GM12878 (cell line): Measurements from ENCODE around the gene PISD. TPM values are rescaled to one million over a fixed set of nuclear protein-coding genes. Genes with fewer than 3 reads are reported as not detected.

Experiments
- ATAC-seq: fragments of 200-7000 bp; cut with Tn5 transposase; 3 replicates; pipeline ENCODE4 v1.9.1; 2020; ENCODE audit warnings: mild to moderate bottlenecking, moderate library complexity
- BruUV-seq: library from RNA; stranded (reverse); fragments of 400-500 nt; replicated peaks from 2 replicates; lab custom pipeline; 2021; lab: Mats Ljungman, UMichigan
- CTCF ChIA-PET: fragments of 300-600 bp; sonication (Branson Sonifier 250); formaldehyde crosslinking; extraction: SDS; loops from one replicate; lab custom pipeline; 2021; ENCODE audit warnings: inconsistent platforms; lab: Yijun Ruan, JAX
- POLR2A ChIA-PET: fragments of 350-600 bp; formaldehyde crosslinking; extraction: SDS; loops from one replicate; lab custom pipeline; 2021; ENCODE audit warnings: inconsistent platforms; lab: Charles Lee
- RAD21 ChIA-PET: fragments of 300-600 bp; sonication (Branson Sonifier 250); formaldehyde crosslinking; loops from one replicate; lab custom pipeline; 2023; ENCODE audit warnings: antibody characterized with exemption; ENCODE audit not compliant: unreplicated experiment; lab: Charles Lee
- SMC1A ChIA-PET: fragments of 300-600 bp; sonication (Branson Sonifier 250); formaldehyde crosslinking; loops from one replicate; lab custom pipeline; 2023; ENCODE audit not compliant: unreplicated experiment, uncharacterized antibody; lab: Charles Lee
- DNase-seq: peaks from one replicate; pipeline ENCODE4 v3.0.0-alpha.2; 2011; ENCODE audit warnings: low read depth, low spot score
- FAIRE-seq: peaks from 3 replicates; lab custom pipeline; 2011; peaks lifted over from hg19 to GRCh38; lab: Jason Lieb, UNC
- H2AFZ ChIP-seq: 2 replicates; pipeline ENCODE4 v1.6.0; 2011; ENCODE audit warnings: low read depth, low read length, control low read depth; ENCODE audit not compliant: control insufficient read depth
- H3K27ac ChIP-seq: 2 replicates; pipeline ENCODE4 v1.5.1; 2011; ENCODE audit warnings: control low read depth; ENCODE audit not compliant: control insufficient read depth, insufficient read depth
- H3K27me3 ChIP-seq, 2 experiments: replicated peaks in 1 of 2; 2 replicates each; pipeline versions ENCODE4 v1.6.0 to v1.6.1; 2011; ENCODE audit warnings: low read length in 1 of 2; ENCODE audit not compliant: control insufficient read depth in 2 of 2, insufficient read depth in 2 of 2
- H3K36me3 ChIP-seq, 2 experiments: 2 replicates each; pipeline ENCODE4 v1.5.1; 2011; ENCODE audit warnings: low read length in 1 of 2; ENCODE audit not compliant: control insufficient read depth in 2 of 2, insufficient read depth in 2 of 2
- H3K4me1 ChIP-seq: 2 replicates; pipeline ENCODE4 v1.6.1; 2011; ENCODE audit warnings: mild to moderate bottlenecking, low read length, moderate library complexity, mixed read lengths; ENCODE audit not compliant: control insufficient read depth, insufficient read depth
- H3K4me2 ChIP-seq: 2 replicates; pipeline ENCODE4 v1.6.0; 2011; ENCODE audit warnings: control low read depth; ENCODE audit not compliant: control insufficient read depth, insufficient read depth
- H3K4me3 ChIP-seq: fragments of 200-600 bp; sonication (generic); 2 replicates; pipeline ENCODE4 v1.5.1; 2016
- H3K79me2 ChIP-seq: 2 replicates; pipeline ENCODE4 v1.6.0; 2011; ENCODE audit warnings: low read length; ENCODE audit not compliant: control insufficient read depth, insufficient read depth
- H3K9ac ChIP-seq: 2 replicates; pipeline ENCODE4 v1.8.0; 2011; ENCODE audit warnings: low read length, control low read depth, mixed read lengths; ENCODE audit not compliant: control insufficient read depth, insufficient read depth
- H3K9me3 ChIP-seq: replicated peaks from 3 replicates; pipeline ENCODE4 v1.5.1; 2011; ENCODE audit warnings: mild to moderate bottlenecking, low read length; ENCODE audit not compliant: control insufficient read depth, insufficient read depth
- H4K20me1 ChIP-seq: 2 replicates; pipeline ENCODE4 v1.6.0; 2011; ENCODE audit not compliant: control insufficient read depth, insufficient read depth
- CBFB ChIP-seq: IDR thresholded peaks from 2 replicates; pipeline ENCODE4 v1.6.1; 2016; ENCODE audit warnings: antibody characterized with exemption, low read depth
- GABPA ChIP-seq: IDR thresholded peaks from 2 replicates; pipeline ENCODE4 v1.6.1; 2014; ENCODE audit warnings: antibody characterized with exemption, low read depth, mild to moderate bottlenecking, inconsistent platforms
- HDAC6 ChIP-seq: fragments of 200-600 bp; sonication (generic); IDR thresholded peaks from one replicate; pipeline ENCODE4 v1.8.0; 2017; ENCODE audit warnings: antibody characterized with exemption; ENCODE audit not compliant: unreplicated experiment
- LARP7 ChIP-seq: fragments of 450-650 bp; IDR thresholded peaks from 2 replicates; pipeline ENCODE4 v1.6.1; 2017; ENCODE audit warnings: mild to moderate bottlenecking
- MEF2B ChIP-seq: fragments of 450-650 bp; IDR thresholded peaks from 2 replicates; pipeline ENCODE4 v1.6.1; 2018; ENCODE audit warnings: mild to moderate bottlenecking, moderate library complexity; ENCODE audit not compliant: partially characterized antibody, poor library complexity, severe bottlenecking
- SIX5 ChIP-seq: IDR thresholded peaks from 2 replicates; pipeline ENCODE4 v1.6.1; 2011; ENCODE audit warnings: mild to moderate bottlenecking, low read depth, low read length, moderate library complexity; ENCODE audit not compliant: severe bottlenecking
- SPI1 ChIP-seq: IDR thresholded peaks from 2 replicates; pipeline ENCODE4 v1.6.1; 2011; ENCODE audit warnings: low read depth, mild to moderate bottlenecking, low read length, moderate library complexity, borderline replicate concordance; ENCODE audit not compliant: insufficient read depth
- WGBS: methylation state at CpG from one replicate; pipeline ENCODE4 v1.1.6; 2016; ENCODE audit warnings: low lambda C conversion rate; ENCODE audit not compliant: insufficient replicate concordance, insufficient coverage; ENCODE audit errors: missing lambda C conversion rate; 5-methylcytosine and 5-hydroxymethylcytosine counted together
- in situ Hi-C: fragments of 300-500 bp; cut with MboI; formaldehyde crosslinking; loops from 9 replicates; pipeline ENCODE4 v1.14.3; 2018; ENCODE audit warnings: mixed read lengths
- intact Hi-C: fragments of 100-400 bp; cut with micrococcal nuclease; formaldehyde crosslinking; loops from one replicate; pipeline ENCODE4 v1.14.2; 2022; ENCODE audit not compliant: unreplicated experiment
- polyA plus RNA-seq, 11 experiments: library from polyadenylated mRNA; depleted of rRNA in 4 of 11; unstranded in 6 of 11; stranded (reverse) in 5 of 11; fragments of >200 nt; fragmentation: Nextera tagmentation in 4 of 11; fragmentation: Illumina TruSeq in 1 of 11; extraction: Ambion mirVana in 4 of 11; extraction: Trizol in 1 of 11; gene quantifications; 1 replicate in 1 of 11; 2 replicates in 10 of 11; pipeline versions ENCODE4 v1.2.1 to v1.2.3, GENCODE V29; 2011 to 2016; ENCODE audit warnings: inconsistent platforms in 2 of 11, missing spikeins in 2 of 11, low read depth in 1 of 11
- total RNA-seq, 4 experiments: library from RNA; depleted of rRNA in 3 of 4; stranded (reverse); fragments of >200 nt in 3 of 4; fragmentation: Illumina TruSeq in 1 of 4; extraction: Trizol in 1 of 4; gene quantifications; 2 replicates each; pipeline versions ENCODE4 v1.2.1 to v1.2.3, GENCODE V29; 2013 to 2021

The PISD gene
- total and polyA plus RNA-seq, 10 of the 15 experiments (the other 5 are each of a cell fraction or from before 2014, with no cell fraction given), result 25.8 to 62.7 (median 45.8) TPM

DNA sequence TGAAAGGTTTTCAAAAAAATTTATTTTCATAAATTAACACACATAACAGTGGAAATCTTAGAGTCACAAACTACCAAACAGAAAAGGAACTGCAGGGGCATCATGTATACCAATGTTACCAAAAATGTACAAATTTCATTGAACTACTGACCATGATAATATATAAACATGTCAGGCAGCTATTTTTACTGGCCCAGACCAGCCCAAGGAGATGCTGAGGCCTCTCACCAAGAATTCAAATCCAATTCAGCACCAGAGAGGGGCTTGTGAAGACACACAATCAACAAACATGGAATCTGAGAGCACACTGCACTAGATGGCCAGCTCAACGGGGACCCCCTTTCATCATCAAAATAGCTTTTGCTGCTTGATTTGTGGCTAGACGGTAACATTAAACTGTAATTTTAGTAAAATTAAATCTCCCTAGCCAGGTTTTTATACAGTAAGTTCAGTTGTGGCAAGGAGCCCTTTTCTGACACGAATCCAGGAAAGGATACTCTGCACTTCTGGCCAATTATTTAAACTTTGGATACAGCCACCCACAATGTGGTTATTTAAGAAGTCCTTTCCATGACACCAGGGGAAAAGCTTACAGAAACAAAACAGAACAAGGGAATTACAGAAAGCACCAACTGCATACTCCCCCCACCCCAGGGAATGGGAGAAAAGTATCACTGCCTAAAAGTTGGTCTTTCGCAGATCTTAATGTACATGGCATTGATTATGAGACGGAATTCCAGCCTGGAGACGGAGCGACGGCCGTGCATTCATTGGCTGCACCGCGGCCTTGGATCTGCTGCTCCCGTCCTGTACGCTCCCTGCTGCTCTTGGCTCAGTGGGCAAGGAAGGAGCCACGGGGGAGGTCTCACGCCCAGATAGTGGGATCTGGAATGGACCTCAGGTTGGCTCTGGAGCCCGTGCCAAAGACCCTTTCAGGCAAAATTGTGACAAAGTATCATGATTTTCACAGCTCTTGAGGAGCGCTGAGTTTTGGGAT, 19.6 kb upstream of the PISD start (continued):
- TF ChIP-seq SPI1, result no peak
- no peak for TF ChIP-seq SIX5
- TF ChIP-seq HDAC6, result no peak
- TF ChIP-seq, all 136 proteins: peak for 0

DNA sequence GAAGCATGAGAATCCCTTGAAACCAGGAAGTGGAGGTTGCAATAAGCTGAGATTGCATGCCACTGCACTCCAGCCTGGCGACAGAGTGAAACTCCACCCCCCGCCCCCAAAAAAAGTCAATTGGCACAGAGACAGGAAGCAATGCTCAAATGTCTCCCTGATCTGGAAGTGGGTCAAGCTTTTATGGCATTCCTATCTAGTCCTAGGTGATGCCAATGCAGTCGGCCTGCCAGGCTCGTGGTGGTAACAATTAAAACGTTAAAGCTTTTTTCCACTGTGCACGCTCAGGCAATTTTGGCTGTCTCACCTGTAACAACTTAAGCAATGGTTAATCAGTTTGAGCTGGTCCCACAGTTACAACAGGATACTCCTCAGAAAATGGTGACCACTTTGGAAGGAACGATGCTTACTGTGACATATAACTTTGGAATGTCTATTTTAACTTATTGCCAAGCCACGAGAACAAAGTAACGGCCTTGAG, 18.9 kb upstream of the PISD start:
- 0 out of 2 replicates have a peak, but pooled peaks cover 2% of the 10 kb centered on the region for H3K4me1 ChIP-seq
- no peaks in the 10 kb centered on the region for H4K20me1 ChIP-seq
- H3K27ac ChIP-seq, result no peak overlapping the region
- no peak overlapping the region for H3K4me3 ChIP-seq
- H3K4me2 ChIP-seq, result no peak overlapping the region
- 91% methylated on average over 9 of the region's 9 CpGs for WGBS
- ChIA-PET SMC1A (interaction anchor here (1.6 kb wide), 1 partner anchor 13 kb away, joined by 6 read pairs; no protein-coding TSS in a partner anchor), CTCF (interaction anchor here (1.4 to 1.5 kb wide), 2 partner anchors 10 to 15 kb away, joined by 4 to 6 read pairs; no protein-coding TSS in a partner anchor)
- intact Hi-C loops, result no loop called here
- in situ Hi-C loops, result no loop called here
- FAIRE-seq, result no peak
- no TSS peak for BruUV-seq
- DNase-seq, result no peak
- TF ChIP-seq CBFB (no peak), GABPA (no peak), LARP7 (no peak), MEF2B (no peak)
- TF ChIP-seq, all 136 proteins: peak for 0
- ATAC-seq, result no peak
- no peaks in the 10 kb centered on the region for H3K9me3 ChIP-seq
- H3K27me3 ChIP-seq, result no peaks in the 10 kb centered on the region
- no peak overlapping the region for H3K9ac ChIP-seq
- ChIA-PET POLR2A (interaction anchor here (1.4 kb wide), 1 partner anchor 13 kb away, joined by 3 read pairs; no protein-coding TSS in a partner anchor), RAD21 (interaction anchor here (1.1 kb wide), 1 partner anchor 266 kb away, joined by 3 read pairs; no protein-coding TSS in a partner anchor)
- no peak overlapping the region for H2AFZ ChIP-seq
- H3K79me2 ChIP-seq, result no peaks in the 10 kb centered on the region
- peaks cover 6 to 8% of the 10 kb centered on the region in 2 experiments; a peak in 3 of 4 replicates for H3K36me3 ChIP-seq
